Muscle of arm (tissue), 12 donors: Measurements from ENCODE around the gene APOL1. TPM values are rescaled to one million over a fixed set of nuclear protein-coding genes. Genes with fewer than 3 reads are reported as not detected.

Experiments used
- DNase-seq: peaks from one replicate; pipeline ENCODE4 v3.0.0-alpha.2; 2013
- polyA plus RNA-seq, 12 donors: library from polyadenylated mRNA; unstranded; fragments of 120-200 nt; gene quantifications; one replicate each; pipeline ENCODE4 v1.2.1, GENCODE V29; 2013; ENCODE audit not compliant: insufficient read length in 12 of 12

Gene APOL1
- polyA plus RNA-seq, 12 donors = 2.5 to 6.0 (median 5.0) TPM; not detected in 1

DNA sequence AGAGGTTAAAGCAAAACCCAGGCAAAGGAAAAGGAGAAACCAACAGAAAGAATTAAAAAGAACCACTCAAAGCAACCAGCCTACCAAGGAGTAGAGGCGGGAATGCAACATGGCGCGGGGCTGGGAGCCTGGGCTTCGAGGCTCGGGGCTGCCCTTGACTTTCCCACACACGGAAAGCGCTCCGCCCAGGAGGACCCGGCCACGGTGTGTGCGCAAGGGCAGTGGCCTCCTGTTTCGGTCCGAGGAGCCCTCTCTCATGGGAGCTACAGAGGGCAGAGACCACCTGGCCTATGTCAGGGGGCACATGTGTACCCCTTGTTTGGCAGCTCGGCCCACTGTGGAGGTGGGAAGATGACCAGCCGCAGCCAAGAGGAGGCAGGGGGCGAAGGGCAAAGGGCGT lies 55.9 kb downstream of the APOL1 start:
- DNase-seq = no peak

DNA sequence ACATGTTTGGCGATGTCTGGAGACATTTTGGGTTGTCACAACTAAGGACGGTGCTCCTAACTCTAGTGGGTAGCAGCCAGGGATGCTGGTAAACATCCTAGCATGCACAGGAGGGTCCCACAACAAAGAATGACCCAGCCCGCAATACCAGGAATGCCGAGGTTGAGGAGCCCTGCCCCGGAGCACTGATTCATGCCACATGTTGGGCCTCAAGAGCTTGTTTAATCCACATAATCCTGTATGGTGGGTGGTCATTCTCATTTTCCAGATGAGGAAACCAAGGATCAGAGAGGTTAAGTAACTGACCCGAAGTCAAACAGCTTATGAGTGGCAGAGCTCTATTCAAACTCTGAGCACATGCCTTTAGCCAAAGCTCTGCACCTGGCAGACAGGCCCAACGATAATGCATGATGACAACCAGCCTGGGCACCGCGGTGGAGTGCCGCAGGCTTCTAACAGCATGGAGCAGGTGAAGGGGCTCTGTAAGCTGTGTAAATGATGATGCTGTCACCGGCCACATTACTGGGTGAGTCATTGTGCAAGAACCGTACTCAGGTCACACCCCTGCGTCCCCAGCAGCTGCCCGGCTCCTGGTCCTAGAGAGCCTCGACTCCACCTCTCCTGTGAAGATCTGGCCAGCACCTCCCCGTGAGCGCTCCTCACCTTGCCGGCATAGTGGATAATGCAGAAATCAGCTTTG lies 58.6 kb downstream of the APOL1 start:
- no peak for DNase-seq

DNA sequence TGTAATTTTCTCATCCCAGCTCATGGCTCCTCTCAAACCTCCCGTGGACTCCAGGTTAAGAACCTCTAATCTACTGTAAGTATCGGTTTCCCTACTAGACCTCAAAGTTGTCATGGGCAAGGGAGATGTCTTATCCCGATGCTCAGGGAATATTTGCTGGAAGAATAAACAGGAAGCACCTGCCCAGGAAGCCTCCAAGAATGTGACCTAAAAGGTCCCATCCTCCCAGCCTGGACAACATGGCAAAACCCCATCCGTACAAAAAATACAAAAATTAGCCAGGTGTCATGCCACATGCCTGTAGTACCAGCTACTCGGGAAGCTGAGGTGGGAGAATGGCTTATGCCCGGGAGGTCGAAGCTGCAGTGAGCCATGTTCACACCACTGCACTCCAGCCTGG lies 62.4 kb downstream of the APOL1 start:
- DNase-seq = no peak

DNA sequence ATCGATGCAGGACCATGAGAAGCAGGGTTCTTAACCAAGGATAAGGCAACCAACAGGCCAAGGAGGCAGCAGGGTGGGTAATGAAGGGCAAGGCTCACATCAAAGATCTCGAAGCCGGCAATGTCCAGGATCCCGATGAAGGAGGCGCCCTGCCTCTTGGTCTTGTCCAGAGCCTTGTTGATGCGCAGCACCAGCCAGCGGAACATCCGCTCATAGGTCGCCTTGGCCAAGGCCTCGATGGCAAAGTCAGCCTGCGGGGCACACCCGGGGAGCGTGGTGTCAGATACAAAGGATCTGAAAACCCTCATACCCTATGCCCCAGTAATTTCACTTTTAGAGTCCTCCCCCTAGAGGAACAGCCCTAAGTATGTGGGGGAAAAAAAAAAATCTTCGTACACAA lies 63.5 kb downstream of the APOL1 start:
- DNase-seq = no peak

Other genes with a start within 250 kb of the APOL1 start
- 100 to 1,000 TPM; 180 to 394 (median 218) TPM for gene RBFOX2, start 224.3 kb upstream of the APOL1 start, polyA plus RNA-seq
- gene APOL3, start 92.4 kb upstream of the APOL1 start, polyA plus RNA-seq = 10 to 100 TPM in 5 of 12 donors, 1 to 10 TPM in 6, not detected in 1; 6.8 to 18.0 (median 9.6) TPM
- 10 to 100 TPM in 9 of 12 donors, 1 to 10 TPM in 2, not detected in 1; 8.4 to 25.5 (median 16.2) TPM for gene APOL4, start 51.3 kb upstream of the APOL1 start, polyA plus RNA-seq
- 100 to 1,000 TPM in 1 of 12 donors, 10 to 100 TPM in 11; 15.2 to 170 (median 21.8) TPM for gene APOL2, start 13.6 kb upstream of the APOL1 start, polyA plus RNA-seq
- gene MYH9, start 134.8 kb downstream of the APOL1 start, polyA plus RNA-seq = 100 to 1,000 TPM in 6 of 12 donors, 10 to 100 TPM in 6; 77.1 to 364 (median 100) TPM
- gene TXN2, start 228.5 kb downstream of the APOL1 start, polyA plus RNA-seq = 100 to 1,000 TPM in 9 of 12 donors, 10 to 100 TPM in 2, not detected in 1; 98.7 to 118 (median 106) TPM